H9 (cell line): Measurements from ENCODE around the gene HAO1. TPM values are rescaled to one million over a fixed set of nuclear protein-coding genes. Genes with fewer than 3 reads are reported as not detected.
A peak's percentile ranks its signal among the peaks of the same experiment; 100 is the strongest.

Experiments used
- DNase-seq: peaks from one replicate; pipeline ENCODE4 v3.0.0-alpha.2; 2017
- H2AFZ ChIP-seq: one replicate; pipeline ENCODE4 v1.6.1; 2013; ENCODE audit warnings: mild to moderate bottlenecking, low read length, control low read depth, moderate library complexity
- H2AK5ac ChIP-seq: 2 replicates; pipeline ENCODE4 v1.6.1; 2013; ENCODE audit warnings: low read length, control low read depth, mixed read lengths; ENCODE audit not compliant: insufficient read length
- H2BK120ac ChIP-seq: one replicate; pipeline ENCODE4 v1.6.1; 2013; ENCODE audit warnings: low read depth, mild to moderate bottlenecking, low read length, control low read depth, inconsistent platforms; ENCODE audit not compliant: poor library complexity, severe bottlenecking
- H2BK12ac ChIP-seq: 2 replicates; pipeline ENCODE4 v1.6.1; 2013; ENCODE audit warnings: low read length, control low read depth, mixed read lengths, low read depth; ENCODE audit not compliant: insufficient read length
- H2BK15ac ChIP-seq: 2 replicates; pipeline ENCODE4 v1.6.1; 2013; ENCODE audit warnings: low read depth, low read length, control low read depth
- H2BK20ac ChIP-seq: one replicate; pipeline ENCODE4 v1.6.1; 2013; ENCODE audit warnings: low read depth, mild to moderate bottlenecking, low read length, control low read depth, inconsistent platforms; ENCODE audit not compliant: poor library complexity, severe bottlenecking
- H2BK5ac ChIP-seq: 2 replicates; pipeline ENCODE4 v1.6.1; 2013; ENCODE audit warnings: low read length, control low read depth, mixed read lengths; ENCODE audit not compliant: insufficient read length
- H3K14ac ChIP-seq: 2 replicates; pipeline ENCODE4 v1.6.1; 2013; ENCODE audit warnings: low read length, control low read depth; ENCODE audit not compliant: insufficient read depth
- H3K18ac ChIP-seq: 2 replicates; pipeline ENCODE4 v1.6.1; 2013; ENCODE audit warnings: low read depth, mild to moderate bottlenecking, mixed read lengths, low read length, control low read depth; ENCODE audit not compliant: insufficient read length
- H3K23ac ChIP-seq: 2 replicates; pipeline ENCODE4 v1.6.1; 2013; ENCODE audit warnings: low read length, control low read depth, mixed read lengths, low read depth; ENCODE audit not compliant: insufficient read length
- H3K23me2 ChIP-seq: 2 replicates; pipeline ENCODE4 v1.6.1; 2013; ENCODE audit warnings: low read depth, mild to moderate bottlenecking, mixed read lengths, low read length, control low read depth; ENCODE audit not compliant: insufficient read length, poor library complexity, severe bottlenecking
- H3K27ac ChIP-seq: 2 replicates; pipeline ENCODE4 v1.5.1; 2013; ENCODE audit warnings: low read length, control low read depth, mixed read lengths, low read depth; ENCODE audit not compliant: insufficient read length
- H3K27me3 ChIP-seq: 2 replicates; pipeline ENCODE4 v1.6.1; 2013; ENCODE audit warnings: low read length, control low read depth, inconsistent platforms; ENCODE audit not compliant: insufficient read depth
- H3K4ac ChIP-seq: 2 replicates; pipeline ENCODE4 v1.6.1; 2013; ENCODE audit warnings: low read depth, mild to moderate bottlenecking, control low read depth, inconsistent platforms, low read length, moderate library complexity
- H3K4me1 ChIP-seq: 2 replicates; pipeline ENCODE4 v1.6.1; 2013; ENCODE audit warnings: low read length, control low read depth, inconsistent platforms; ENCODE audit not compliant: insufficient read depth
- H3K4me2 ChIP-seq: 2 replicates; pipeline ENCODE4 v1.6.1; 2013; ENCODE audit warnings: low read length, control low read depth, mixed read lengths; ENCODE audit not compliant: insufficient read length, insufficient read depth
- H3K56ac ChIP-seq: 2 replicates; pipeline ENCODE4 v1.6.1; 2013; ENCODE audit warnings: low read depth, mild to moderate bottlenecking, mixed read lengths, low read length, control low read depth; ENCODE audit not compliant: insufficient read length
- H3K79me1 ChIP-seq: 2 replicates; pipeline ENCODE4 v1.6.1; 2013; ENCODE audit warnings: low read depth, mild to moderate bottlenecking, moderate library complexity, low read length, control low read depth, inconsistent platforms; ENCODE audit not compliant: insufficient read depth, poor library complexity, severe bottlenecking
- H3K79me2 ChIP-seq: 2 replicates; pipeline ENCODE4 v1.6.1; 2013; ENCODE audit warnings: low read length, control low read depth, inconsistent platforms; ENCODE audit not compliant: insufficient read depth
- H3K9ac ChIP-seq: 2 replicates; pipeline ENCODE4 v1.6.1; 2013; ENCODE audit warnings: low read length, control low read depth, mixed read lengths; ENCODE audit not compliant: insufficient read length; ENCODE audit errors: extremely low read depth
- H3K9me3 ChIP-seq: one replicate; pipeline ENCODE4 v1.6.1; 2013; ENCODE audit warnings: low read depth, low read length, inconsistent platforms; ENCODE audit not compliant: control insufficient read depth
- H3T11ph ChIP-seq: one replicate; pipeline ENCODE4 v1.6.1; 2013; ENCODE audit warnings: mild to moderate bottlenecking, low read length, control low read depth, inconsistent platforms
- H4K20me1 ChIP-seq: one replicate; pipeline ENCODE4 v1.6.1; 2013; ENCODE audit not compliant: control insufficient read depth, insufficient read length, insufficient read depth
- H4K5ac ChIP-seq: 2 replicates; pipeline ENCODE4 v1.6.1; 2013; ENCODE audit warnings: low read depth, mild to moderate bottlenecking, mixed read lengths, low read length, control low read depth; ENCODE audit not compliant: insufficient read length
- H4K8ac ChIP-seq: replicated peaks from 2 replicates; pipeline ENCODE4 v1.6.1; 2013; ENCODE audit warnings: low read length, control low read depth, mixed read lengths, low read depth; ENCODE audit not compliant: insufficient read length
- H4K91ac ChIP-seq: 2 replicates; pipeline ENCODE4 v1.6.1; 2013; ENCODE audit warnings: low read depth, mild to moderate bottlenecking, moderate library complexity, mixed read lengths, low read length, control low read depth; ENCODE audit not compliant: insufficient read length
- H3K27ac Mint-ChIP-seq, 3 experiments: 2 replicates in 2 of 3; 3 replicates in 1 of 3; pipeline ENCODE4 v1.8.0; 2020 to 2021; ENCODE audit warnings: mixed read lengths in 3 of 3, mild to moderate bottlenecking in 1 of 3, moderate library complexity in 1 of 3
- H3K27me3 Mint-ChIP-seq: 2 replicates; pipeline ENCODE4 v1.8.0; 2021; ENCODE audit warnings: low read depth, mild to moderate bottlenecking, moderate library complexity, mixed read lengths
- H3K36me3 Mint-ChIP-seq, 3 experiments: 2 replicates in 2 of 3; 3 replicates in 1 of 3; pipeline ENCODE4 v1.8.0; 2020 to 2021; ENCODE audit warnings: low read depth in 3 of 3, mixed read lengths in 3 of 3; ENCODE audit not compliant: insufficient read depth in 1 of 3
- H3K4me1 Mint-ChIP-seq, 2 experiments: 2 replicates each; pipeline ENCODE4 v1.8.0; 2020; ENCODE audit warnings: mixed read lengths in 2 of 2
- H3K4me3 Mint-ChIP-seq, 2 experiments: 2 replicates in 1 of 2; 3 replicates in 1 of 2; pipeline ENCODE4 v1.8.0; 2020 to 2021; ENCODE audit warnings: mild to moderate bottlenecking in 2 of 2, mixed read lengths in 2 of 2, moderate library complexity in 1 of 2
- H3K9me3 Mint-ChIP-seq, 2 experiments: 2 replicates in 1 of 2; 3 replicates in 1 of 2; pipeline ENCODE4 v1.8.0; 2020; ENCODE audit warnings: mild to moderate bottlenecking in 2 of 2, mixed read lengths in 2 of 2, moderate library complexity in 1 of 2
- CTCF ChIP-seq: fragments of 200-600 bp; sonication (generic); conservative IDR thresholded peaks from 3 replicates; pipeline ENCODE4 v1.8.0; 2021; ENCODE audit warnings: antibody characterized with exemption, mild to moderate bottlenecking
- WGBS: extraction: QIAGEN DNeasy Blood & Tissue Kit; methylation state at CpG from one replicate; pipeline ENCODE4 v1.1.7; 2013; ENCODE audit warnings: missing lambda C conversion rate, low lambda C conversion rate, mixed read lengths; ENCODE audit not compliant: insufficient read length; ENCODE audit errors: extremely low coverage; 5-methylcytosine and 5-hydroxymethylcytosine counted together
- total RNA-seq: library from RNA; stranded (reverse); gene quantifications from 2 replicates; pipeline ENCODE4 v1.2.1, GENCODE V29; 2021

Gene HAO1
- total RNA-seq, 1 experiment from 2014 or later, result not detected

GRCh38 chr20:7911586-7912330 is 28.5 kb downstream of the HAO1 start:
- H3K4me2 ChIP-seq, result no peak overlapping the region
- TF ChIP-seq CTCF, result no peak

More at GRCh38 chr20:7911586-7912330, 28.5 kb downstream of the HAO1 start:
- no peak for DNase-seq
- H3K36me3 Mint-ChIP-seq, result no peaks in the 10 kb centered on the region
- H2BK15ac ChIP-seq, result no peak overlapping the region
- peak overlapping the region; percentile 48 for H2AFZ ChIP-seq
- no peaks in the 10 kb centered on the region for H3K79me1 ChIP-seq
- no peak overlapping the region for H3K4ac ChIP-seq
- H3K27ac Mint-ChIP-seq, result peak overlapping the region in 1 of 3 experiments; percentile 68; a peak in 1 of 7 replicates
- no peak overlapping the region for H2BK120ac ChIP-seq
- no peaks in the 10 kb centered on the region for H3K4me1 ChIP-seq
- no peaks in the 10 kb centered on the region for H3K9me3 Mint-ChIP-seq
- no peaks in the 10 kb centered on the region for H3K23me2 ChIP-seq
- no peak overlapping the region for H3K18ac ChIP-seq
- H4K20me1 ChIP-seq, result no peaks in the 10 kb centered on the region
- no peak overlapping the region for H2AK5ac ChIP-seq
- no peak overlapping the region for H3K9ac ChIP-seq
- H4K5ac ChIP-seq, result no peak overlapping the region
- H2BK12ac ChIP-seq, result no peak overlapping the region
- H3T11ph ChIP-seq, result no peak overlapping the region
- H3K14ac ChIP-seq, result no peak overlapping the region
- H2BK20ac ChIP-seq, result no peak overlapping the region
- no peaks in the 10 kb centered on the region for H3K79me2 ChIP-seq
- no peak overlapping the region for H3K27ac ChIP-seq
- no peak overlapping the region for H2BK5ac ChIP-seq
- no peak overlapping the region for H3K23ac ChIP-seq
- H4K91ac ChIP-seq, result no peak overlapping the region
- no peaks in the 10 kb centered on the region for H3K4me1 Mint-ChIP-seq
- H3K27me3 ChIP-seq, result no peaks in the 10 kb centered on the region
- H3K56ac ChIP-seq, result no peak overlapping the region
- no peak overlapping the region for H3K4me3 Mint-ChIP-seq
- H3K9me3 ChIP-seq, result no peaks in the 10 kb centered on the region
- H3K27me3 Mint-ChIP-seq, result no peaks in the 10 kb centered on the region; the same call in 1 of the 2 replicates
- H4K8ac ChIP-seq, result no peak overlapping the region
- no CpG with 5 or more reads among the region's 10 CpGs for WGBS
